ENCODE data around the gene AHRR.
"Not testable (repeated sequence)": the region's sequence is repeated elsewhere in the genome, so short reads cannot be mapped to it uniquely, and the experiment has no call there.

AHRR gene

DNA sequence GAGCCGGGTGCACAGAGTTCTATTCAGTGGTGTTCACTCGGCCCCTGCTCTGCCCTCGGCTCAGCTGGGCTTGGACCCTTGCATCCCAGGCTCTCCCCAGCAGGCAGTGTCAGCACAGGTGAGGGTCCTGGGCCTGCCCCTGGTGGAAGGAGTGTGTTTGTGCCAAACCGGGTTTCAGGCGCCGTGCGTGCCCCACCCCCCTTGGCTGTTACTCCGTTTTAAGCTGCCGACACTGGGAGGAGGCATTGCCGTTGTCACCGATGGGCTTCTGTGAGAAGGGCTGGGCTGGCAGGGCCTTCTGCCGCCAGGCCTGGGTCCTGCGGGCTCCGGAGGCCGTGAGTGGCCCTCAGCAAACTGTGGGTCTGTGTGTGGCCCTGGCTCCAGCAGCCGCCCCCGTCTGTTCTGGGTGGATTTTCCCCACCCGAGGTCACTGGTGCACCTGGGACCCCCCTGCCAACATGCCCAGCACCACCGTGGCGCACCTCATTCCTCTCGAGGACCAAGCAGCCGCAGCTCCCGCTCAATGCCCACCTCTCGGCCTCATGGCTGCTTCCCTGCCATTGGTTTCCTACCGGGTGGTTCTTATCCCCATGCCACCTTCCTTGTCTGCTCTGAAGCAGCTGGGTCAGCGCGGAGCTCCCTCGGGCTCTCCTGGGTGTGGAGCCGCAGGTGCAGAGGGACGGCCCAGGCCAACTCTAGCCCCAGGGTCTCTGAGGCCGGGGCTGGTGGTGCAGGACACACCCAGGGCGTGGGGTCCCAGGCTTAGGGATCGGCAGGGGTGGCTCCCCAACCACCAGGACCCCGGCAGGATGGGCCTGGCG is 77.2 kb downstream of the AHRR start:
- TF ChIP-seq, protein P1, sequence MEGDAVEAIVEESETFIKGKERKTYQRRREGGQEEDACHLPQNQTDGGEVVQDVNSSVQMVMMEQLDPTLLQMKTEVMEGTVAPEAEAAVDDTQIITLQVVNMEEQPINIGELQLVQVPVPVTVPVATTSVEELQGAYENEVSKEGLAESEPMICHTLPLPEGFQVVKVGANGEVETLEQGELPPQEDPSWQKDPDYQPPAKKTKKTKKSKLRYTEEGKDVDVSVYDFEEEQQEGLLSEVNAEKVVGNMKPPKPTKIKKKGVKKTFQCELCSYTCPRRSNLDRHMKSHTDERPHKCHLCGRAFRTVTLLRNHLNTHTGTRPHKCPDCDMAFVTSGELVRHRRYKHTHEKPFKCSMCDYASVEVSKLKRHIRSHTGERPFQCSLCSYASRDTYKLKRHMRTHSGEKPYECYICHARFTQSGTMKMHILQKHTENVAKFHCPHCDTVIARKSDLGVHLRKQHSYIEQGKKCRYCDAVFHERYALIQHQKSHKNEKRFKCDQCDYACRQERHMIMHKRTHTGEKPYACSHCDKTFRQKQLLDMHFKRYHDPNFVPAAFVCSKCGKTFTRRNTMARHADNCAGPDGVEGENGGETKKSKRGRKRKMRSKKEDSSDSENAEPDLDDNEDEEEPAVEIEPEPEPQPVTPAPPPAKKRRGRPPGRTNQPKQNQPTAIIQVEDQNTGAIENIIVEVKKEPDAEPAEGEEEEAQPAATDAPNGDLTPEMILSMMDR (conservative IDR thresholded peaks at IDR 0.05), result no peak
- H3K27ac ChIP-seq, result no peak overlapping the region

DNA sequence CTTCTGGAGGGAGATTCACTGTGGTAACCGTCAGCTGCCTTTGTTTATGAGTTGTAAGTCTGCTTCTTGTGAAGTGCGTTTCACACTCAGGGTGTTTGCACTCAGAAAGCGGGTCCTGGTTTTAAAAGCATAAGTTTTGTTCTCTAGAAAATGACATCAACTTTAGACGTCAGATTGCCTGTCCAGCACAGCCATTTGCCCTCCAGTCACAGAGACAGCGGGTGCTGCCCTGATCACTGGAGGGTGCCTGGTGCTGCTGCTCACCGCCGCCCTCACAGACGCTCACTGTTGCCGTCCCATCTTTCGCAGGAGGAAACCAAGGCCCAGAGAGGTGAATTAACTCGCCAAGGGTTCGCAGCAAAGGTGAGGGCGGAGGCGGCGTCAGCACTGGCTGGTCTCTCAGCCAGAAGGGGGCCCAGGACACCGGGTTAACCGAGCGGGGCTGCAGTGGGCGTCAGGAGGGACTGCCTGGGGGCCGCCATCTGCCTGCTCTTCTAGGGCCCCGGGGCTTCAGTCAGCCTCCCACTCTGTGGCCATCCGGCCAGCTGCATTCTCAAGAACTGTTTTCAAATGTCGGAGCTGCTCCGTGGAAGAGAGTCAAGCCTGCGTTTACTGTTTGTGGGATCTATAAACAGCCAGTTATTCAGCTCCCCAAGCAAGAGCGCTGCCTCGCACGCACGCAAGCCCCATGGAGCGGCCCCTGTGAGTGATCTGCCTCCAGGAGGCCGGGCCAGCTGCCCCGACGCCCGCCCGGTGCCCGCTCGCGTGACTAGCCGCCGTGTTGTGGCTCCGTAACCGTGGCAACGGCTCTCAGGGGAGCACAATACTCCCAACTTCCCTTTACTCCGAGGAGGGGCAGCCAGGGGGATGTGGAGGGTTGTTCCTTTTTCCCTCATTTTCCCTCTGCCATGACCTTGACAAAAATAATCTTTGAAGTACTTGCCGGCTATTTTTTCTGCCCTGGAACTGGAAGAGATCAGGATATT is 78.1 kb downstream of the AHRR start:
- no peak overlapping the region for H3K27ac ChIP-seq
- TF ChIP-seq, protein P1 (conservative IDR thresholded peaks at IDR 0.05), result no peak

DNA sequence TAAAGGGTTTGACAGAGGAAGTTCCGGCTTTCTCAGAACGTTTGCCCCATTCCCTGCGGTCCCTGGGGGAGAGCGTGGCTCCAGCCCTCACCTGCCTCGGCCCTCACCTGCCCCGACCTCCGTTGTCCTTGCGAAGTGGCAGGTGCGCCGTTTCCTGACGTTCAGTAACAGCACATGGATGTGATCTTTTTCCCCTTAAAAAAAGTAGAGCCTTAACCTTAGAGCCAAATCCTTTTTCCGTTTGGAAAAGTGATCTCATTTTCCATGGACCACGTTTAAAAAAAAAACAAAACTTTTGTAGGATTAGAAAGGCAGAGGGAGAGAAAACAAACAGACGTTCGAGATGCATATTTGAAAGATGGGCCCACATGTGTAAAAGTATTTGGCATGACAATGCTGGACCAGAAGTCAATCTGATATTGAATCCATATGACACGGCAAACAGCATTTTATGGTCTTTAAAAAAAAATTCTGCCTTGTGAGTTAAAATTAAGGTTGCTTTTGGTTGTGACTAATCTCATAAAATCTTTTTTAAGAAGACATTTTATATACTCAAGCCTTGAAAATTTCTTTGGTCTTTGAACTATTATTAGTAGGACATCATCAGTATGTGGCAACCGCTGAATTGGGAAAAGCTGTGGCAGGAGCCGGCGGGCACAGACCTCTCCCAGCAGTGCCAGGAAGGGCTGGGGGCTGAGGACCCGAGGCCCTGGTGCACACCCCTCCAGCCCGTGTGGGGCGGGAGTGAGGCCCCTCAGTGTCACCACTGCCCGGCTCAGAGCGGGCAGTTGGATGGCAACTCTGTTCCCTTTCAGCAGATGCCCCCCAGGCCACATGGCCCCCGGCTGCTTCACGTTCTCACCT is 79.0 kb downstream of the AHRR start:
- H3K27ac ChIP-seq, result no peak overlapping the region
- TF ChIP-seq, protein P1 (conservative IDR thresholded peaks at IDR 0.05), result no peak

DNA sequence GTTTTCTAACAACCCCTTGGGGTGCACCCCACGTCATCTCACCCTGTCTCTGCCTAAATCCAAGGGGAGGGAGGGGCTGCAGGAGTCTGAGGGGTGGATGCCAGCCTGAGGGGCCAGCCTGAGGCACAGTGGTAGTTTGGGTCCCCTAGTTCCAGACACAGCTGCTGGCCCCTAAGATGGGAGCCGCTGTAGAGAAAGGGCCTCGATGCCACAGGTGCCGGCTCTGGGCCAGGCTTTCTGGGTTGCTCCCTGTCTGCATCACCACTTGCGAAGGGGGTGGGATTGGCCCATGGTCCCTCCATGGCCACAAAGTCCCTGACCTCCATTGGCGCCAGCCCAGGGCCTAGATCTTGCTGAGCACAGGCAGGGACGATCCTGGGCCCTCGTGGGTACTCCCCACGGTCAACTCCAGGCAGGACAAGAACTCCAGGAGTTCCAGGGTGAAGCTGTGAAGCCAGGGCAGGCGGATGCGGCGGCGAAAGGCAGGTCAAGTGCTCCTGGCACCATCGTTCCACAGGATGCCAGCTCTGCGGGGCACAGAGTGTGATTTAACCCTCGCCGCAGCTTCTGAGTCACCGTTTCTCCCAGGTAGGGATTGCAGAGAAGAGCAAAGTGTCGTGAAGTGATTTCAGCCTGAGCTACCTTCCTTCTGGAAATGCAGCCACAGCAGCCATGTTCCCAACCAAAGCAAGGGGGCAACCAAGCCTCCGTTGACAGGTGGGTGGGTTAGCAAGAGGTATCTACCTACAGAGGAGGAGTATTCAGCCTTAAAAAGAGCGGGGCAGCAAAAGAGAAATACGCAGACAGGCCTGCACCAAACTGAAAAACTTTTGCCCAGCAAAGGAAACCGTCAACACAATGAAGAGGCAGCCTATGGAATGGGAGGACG is 79.9 kb downstream of the AHRR start:
- H3K27ac ChIP-seq, result no peak overlapping the region
- TF ChIP-seq, protein P1 (conservative IDR thresholded peaks at IDR 0.05), result no peak

DNA sequence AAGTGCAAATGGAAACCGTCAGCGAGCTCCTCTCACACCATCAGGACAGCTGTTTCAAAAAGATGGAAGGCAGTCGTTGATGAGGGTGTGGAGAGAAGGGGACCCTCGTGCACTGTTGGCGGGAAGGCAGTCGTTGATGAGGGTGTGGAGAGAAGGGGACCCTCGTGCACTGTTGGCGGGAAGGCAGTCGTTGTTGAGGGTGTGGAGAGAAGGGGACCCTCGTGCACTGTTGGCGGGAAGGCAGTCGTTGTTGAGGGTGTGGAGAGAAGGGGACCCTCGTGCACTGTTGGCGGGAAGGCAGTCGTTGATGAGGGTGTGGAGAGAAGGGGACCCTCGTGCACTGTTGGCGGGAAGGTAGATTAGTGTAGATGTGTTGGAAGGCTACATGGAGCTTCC is 80.7 kb downstream of the AHRR start:
- H3K27ac ChIP-seq, result not testable (repeated sequence)

DNA sequence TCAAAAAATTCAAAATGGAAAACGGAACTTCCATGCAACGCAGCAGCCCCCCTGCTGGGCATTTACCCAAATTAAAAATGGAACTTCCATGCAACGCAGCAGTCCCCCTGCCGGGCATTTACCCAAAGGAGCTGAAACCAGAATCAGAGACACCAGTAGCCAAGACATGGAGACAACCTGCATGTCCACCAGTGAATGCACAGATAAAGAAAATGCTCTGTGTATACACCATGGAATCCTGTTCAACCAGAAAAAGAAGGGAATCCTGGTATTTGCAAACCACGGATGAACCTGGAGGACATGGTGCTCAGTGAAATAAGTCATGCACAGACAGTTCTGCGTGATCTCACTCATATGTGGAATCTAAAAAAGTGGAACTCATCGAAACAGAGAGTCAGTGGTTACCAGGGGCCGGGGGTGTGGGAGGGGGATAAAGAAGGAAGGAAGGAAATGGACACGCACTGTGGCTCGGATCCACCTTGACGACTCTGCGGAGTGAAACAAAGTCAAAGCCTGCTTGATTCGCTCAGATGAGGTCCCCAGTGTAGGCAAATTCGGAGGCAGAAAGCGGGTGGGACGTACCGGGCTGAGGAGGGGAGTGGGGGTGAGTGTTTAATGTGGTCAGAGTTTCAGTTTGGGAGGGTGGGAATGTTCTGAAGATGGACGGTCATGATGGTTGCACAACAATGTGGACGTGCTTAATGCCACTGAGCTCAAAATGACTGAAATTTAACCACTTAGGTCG is 81.3 kb downstream of the AHRR start:
- no peak overlapping the region for H3K27ac ChIP-seq
- TF ChIP-seq, protein P1 (conservative IDR thresholded peaks at IDR 0.05), result no peak
